GM20431 (cell line): ENCODE data around the gene MBNL3.

Experiments
- in situ Hi-C: fragments of 300-500 bp; cut with MseI, MboI; formaldehyde crosslinking; loops from one replicate; pipeline ENCODE4 v1.15.0; 2020; ENCODE audit warnings: low sequenced_read_pairs; ENCODE audit not compliant: unreplicated experiment

MBNL3 gene

DNA sequence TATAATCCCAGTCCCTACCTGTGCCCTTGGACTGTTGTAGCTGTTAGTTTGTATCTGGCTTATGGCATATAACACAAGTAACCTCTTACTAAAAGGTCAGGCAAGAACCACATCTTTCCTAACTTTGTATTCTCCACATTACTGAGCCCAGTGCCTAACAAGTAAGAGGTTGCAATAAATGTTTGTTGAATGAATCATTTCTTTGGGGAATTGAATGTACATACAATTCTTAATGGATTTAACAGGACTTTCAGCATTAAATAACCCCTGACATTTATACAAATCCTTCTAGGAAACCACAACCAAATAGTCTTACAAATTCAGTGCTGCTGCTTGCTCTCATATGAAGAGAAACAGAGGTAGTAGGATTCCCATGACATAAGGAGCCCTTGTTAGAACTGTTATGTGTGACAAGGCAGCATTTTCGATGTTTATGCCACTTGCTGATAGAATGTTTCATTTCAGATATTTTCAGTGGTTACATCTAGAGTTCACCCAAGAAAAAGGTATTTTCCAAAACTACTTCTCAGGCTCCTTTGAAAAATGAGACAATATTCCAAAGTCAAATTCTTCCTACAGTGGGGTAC is 62.0 kb downstream of the MBNL3 start:
- in situ Hi-C loops = no loop called here

DNA sequence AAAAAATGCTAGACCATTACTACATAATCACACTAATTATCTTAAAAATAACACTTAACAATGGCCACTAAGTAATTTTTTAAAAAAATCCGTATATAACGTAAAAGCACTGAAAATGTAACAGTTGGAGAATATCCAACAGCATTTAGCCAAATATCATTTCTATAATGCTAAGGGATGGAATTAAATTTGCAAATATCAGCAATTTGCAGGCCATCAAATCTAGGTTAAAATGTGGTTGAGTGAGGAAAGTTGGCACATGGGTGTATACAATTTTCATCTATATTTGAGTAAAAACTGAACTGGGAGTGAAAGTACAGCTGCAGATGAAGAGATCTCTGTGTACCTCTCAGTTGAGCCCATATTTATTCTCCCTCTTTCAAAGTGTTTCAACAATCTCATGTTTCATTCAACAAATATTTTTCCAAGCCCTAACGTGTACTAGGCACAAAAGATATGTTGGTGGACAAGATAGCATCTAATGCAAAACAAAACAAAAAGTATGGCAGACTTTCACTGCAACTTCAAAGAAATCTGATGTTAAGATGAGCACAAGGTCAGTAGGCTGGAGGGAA is 63.0 kb downstream of the MBNL3 start:
- in situ Hi-C loops = no loop called here

DNA sequence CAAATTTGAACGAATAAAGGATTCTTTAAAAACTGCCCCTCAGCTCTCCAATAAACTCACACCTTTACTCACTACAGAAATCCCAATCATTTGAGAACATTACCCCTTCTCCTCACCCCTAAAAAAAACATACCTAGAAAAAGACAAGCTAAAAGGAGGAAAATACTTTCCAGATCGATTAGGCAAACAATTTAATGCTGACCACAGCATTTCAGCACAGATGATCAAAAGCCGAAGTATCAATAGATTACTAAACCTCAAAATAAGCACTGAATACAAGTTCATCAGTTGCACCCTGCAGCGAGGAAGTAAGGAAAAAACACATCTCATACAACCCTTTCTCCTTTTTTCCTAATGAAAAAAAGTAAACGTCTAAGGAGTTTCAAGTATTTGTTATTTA is 65.5 kb downstream of the MBNL3 start:
- in situ Hi-C loops = no loop called here

DNA sequence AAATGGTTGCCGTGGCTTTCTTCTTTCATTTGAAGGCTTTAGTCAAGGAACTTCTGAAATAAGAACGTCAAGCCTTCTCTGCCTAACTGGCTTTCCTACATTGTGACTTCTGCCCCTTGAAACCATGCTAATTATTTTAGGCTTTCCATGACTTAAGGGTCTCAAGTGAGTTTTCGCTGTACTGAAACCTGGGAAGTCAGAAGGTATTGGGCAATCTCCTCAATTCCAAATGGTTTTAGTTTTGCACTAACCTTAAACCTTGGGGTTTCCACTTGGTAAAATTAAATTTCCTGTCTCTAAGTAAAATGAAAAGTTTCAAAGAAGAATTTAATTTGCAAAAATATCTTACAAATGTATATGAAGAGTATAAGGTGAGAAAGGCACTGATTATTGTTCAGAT is 73.8 kb downstream of the MBNL3 start:
- in situ Hi-C loops = no loop called here

DNA sequence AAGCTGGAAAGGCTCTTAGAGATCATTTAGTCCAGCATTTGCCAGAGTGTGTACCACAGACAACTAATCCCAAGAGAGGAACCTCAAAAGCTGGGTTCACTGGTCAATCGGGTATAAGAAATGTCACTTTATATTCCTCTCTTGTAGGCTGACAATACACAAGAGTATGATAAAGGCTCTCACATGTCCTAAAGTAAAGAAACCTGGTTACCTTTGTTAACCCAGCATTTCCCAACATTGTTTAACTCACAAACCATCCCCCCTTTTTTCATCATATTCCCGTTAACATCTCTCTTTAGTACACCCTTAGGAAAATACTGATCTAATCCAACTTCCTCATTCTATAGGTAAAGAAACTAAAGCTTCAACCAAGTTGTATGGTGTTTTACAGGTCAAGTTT is 74.4 kb downstream of the MBNL3 start:
- in situ Hi-C loops = no loop called here

DNA sequence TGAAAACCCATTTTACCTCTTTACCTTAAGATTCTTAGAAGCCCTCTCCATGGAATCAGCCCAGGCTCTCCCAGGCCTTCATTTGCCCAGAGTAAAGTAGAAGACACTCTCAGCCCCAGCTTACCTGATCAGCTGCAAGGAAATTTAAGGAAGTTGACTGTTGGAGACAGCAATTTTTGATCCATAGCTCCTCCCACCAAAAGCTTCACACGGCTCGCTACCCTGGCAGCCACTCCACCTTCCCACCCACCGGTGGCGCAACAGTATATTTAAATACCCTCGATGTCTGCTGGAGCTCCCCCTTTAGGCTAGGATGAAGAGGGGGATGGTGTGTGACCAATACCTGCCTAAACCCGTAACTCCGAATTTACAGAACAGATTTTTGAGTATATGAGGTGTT is 75.4 kb downstream of the MBNL3 start:
- in situ Hi-C loops = no loop called here

DNA sequence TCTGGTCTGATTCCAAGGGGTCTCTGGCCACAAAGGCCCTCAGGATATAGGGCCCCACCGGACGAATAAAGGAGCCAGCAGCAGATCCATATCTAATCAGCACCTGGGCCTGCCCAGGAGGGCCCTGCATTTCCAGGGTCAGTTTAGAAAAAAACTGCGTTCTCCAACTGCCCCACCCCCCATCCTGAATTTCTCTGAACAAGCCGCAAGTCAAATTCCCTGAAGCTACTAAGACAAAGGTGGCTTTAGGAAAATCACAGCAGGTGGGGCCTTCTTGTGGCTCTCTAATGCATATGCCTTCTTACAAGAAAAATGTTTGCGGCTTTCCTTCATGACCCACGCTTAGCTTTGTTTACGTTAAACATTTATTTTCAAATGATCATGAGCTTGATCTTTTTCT is 76.6 kb downstream of the MBNL3 start:
- in situ Hi-C loops = no loop called here

DNA sequence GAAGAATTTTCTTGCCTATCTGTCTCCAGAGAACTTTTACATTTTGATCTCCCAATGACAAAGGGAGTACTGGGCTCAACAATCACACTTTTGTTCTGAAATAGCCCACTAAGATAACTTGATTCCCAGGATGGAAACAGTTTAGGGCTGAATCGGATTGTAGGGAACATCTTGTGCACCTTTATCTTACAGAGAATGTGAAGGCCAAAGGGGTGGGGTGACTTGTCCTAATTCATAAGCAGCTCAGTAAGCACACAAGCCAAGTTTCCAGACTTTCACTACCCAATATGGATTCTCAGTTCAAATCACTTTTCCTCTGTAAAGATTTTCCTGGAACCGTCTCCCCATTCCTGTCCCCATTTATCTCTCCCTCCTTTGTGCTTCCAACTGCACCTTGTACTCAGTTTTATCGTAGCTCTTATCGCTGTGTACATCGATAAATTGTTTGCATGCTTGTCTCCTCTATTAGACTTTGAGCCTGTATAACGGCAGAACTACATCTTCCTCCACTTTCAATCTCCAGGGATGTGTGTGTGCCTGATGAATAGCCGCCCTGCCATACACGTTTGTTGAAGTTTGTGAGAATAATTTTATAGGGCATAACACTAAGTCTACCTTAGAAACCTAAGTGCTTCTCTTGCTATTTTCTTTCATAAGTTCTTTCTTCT is 77.4 kb downstream of the MBNL3 start:
- in situ Hi-C loops = no loop called here

DNA sequence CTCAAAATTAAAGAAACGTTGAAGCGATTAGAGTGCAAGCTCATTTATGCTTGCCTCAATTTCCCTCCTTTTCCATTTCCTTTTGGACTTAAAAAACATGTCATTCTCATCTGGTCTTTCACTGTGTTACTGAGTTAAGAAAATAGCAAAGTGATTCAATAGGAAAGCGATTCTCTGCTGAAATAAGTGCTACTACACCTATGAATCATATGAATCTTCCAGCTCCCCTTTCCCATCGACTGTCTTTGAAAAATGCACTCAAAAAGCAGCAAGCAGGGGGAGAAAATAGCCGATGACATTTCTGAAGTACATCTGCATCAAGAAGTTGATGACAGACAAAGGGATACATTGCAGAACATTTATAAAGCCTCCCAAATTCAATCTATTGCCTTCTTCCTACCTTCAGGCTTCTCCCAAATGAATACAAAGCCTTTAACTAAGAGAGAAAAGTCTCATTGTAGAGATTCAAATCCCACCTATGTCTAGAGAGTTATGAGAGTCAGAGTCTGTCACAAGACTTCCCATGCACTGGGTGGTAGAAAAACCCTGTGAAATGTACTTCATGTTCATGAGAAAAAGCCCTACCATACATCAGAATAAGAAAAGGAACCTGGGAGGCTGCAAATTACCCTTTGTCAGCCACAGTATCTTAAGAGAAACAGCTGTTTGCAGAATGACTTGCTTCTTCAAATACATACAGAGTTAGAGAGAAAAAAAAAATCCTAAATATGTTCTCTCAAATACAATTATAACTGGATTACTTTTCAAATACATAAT is 78.9 kb downstream of the MBNL3 start:
- in situ Hi-C loops = no loop called here

DNA sequence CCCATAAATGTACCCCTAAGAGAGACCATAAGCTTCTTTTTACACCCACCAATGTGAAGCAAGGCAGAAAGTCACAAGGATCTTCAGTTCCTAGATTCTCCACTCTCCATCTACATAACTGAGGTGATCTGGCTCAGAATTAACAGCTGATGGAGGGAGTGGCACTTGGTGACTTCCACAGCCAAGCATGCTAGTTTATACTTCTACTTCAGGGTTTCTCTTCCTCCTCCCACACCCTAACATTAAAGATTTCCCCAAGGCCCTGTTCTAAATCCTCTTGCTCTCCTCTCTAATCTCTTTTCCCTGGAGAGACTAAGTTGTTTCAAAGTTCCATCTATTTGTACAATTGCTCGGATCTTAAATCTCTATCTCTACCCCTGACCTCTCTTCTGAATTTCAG is 81.1 kb downstream of the MBNL3 start:
- in situ Hi-C loops = no loop called here

DNA sequence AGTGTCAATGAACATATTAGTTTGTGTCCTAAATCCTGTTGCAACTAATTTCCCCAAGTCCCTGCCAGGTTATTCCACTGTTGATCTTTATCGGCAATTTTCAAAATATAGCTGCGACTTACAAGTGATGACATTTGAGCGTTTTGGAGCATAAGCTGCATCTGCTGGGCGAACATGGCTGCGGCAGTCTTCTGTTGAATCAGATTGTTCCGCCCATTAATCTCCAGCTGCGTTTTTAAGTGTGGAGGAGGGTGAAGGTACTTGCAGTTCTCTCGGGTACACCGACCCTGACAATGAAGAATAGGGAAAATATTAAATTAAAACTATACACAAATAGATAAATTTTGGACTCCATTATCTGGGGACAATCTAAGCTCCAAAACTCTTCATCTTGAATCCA is 82.7 kb downstream of the MBNL3 start:
- in situ Hi-C loops = no loop called here

DNA sequence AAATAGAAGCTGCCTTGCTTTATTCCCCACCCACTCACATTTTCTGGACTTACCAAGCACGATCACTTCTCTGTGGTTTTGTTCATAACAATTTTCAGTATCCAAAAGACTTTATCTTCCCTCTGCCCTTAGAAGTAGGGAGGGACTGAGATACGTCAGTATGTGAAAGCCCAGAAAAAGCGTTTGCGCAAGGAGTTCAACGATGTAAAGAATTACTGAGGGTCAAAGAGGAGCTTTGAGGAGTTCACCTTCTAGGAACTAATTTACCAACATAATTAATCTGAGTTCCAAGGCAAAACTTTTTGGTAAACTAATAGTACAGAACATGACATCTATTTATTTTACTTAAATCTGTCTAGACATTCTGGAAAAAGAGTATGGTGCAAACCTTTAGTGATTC is 84.6 kb downstream of the MBNL3 start:
- in situ Hi-C loops = no loop called here

DNA sequence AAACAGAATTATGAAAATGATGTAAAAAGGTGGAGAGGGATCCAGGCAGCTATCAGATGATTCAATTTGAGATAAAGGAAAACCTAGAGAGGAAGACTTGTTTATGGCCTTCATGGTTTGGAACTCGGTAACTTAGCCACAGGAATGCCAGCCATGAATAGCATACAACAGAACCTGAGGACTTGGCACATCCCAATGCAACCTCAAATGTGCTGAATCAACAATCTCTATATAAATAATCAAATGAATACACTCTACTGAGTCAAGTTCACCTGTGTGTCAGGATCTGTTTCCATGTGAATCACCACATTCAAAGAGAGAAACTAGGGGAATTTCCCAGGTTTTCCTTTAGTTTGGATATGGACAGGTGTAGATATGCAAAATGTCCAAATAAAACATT is 86.9 kb downstream of the MBNL3 start:
- in situ Hi-C loops = no loop called here

DNA sequence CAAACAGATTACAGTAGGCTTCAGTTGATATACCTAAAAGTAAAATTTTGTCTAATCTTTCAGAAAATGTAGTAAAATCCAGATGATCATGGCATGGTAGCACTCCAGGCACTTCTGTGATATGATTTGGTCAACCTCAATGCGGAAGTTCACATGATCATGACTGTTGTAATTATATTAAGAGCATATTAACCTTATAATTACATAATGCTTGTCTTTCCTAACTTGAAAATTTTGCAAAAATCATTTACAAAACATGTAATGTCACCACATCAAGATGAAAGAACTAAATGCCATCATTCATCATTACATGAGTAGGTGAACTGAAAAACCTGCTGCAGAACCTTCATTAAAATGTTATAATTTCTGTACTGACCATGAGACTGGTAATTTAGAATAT is 88.1 kb downstream of the MBNL3 start:
- in situ Hi-C loops = no loop called here

DNA sequence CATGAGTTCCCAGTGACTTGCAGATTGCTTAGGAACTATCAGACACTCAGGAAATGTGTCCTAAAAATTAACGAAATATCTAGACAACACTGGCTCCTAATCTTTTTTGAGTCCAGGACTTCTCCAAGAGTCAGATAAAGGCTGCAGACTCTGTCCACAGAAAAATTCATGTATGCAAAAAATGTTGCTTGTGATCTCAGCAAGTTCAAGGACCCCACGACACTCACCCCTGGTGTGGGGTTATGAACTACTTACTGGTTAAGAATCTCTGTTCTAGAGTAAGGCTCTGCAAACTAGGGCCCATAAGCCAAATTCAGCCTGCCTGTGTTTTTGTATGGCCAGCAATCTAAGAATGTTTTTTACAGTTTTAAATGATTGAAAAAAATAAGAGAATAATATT is 93.2 kb downstream of the MBNL3 start:
- in situ Hi-C loops = no loop called here

DNA sequence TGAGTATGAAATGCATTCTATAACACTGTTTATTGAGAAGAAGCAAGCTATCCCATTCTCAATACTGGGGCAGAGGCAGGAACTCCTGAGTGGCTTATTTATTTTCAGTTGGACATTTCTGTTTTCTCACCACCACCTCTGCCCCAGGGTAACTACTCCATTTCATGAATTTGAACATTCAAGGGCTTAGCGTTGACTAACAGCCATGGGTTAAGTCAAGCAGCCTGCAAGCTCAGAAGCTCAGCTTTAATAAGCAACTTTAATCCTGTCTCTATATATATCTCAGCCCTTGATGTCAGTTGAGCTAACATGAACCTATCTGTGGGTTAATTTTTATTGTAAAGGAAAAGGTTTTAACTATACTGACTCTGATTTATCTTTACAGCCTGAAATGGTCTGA is 93.8 kb downstream of the MBNL3 start:
- in situ Hi-C loops = no loop called here

DNA sequence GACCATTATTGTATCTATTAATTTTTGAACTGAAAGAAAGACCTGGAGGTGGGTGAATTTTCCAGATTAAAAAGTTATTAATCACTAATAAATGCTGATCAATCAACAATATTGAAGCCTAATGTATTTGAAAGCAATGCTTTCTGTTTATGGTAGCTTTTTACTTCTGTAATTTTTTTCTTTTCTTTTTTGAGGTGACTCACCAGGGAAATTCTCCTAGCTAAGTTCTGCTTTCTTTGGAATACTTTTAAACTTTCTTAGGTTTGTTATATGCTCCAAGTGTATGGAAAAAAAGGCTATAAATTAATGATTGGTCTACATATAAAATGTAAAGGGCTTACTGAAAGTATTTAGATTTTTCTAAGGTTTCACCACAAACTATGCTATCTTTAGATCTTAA is 94.2 kb downstream of the MBNL3 start:
- in situ Hi-C loops = no loop called here

DNA sequence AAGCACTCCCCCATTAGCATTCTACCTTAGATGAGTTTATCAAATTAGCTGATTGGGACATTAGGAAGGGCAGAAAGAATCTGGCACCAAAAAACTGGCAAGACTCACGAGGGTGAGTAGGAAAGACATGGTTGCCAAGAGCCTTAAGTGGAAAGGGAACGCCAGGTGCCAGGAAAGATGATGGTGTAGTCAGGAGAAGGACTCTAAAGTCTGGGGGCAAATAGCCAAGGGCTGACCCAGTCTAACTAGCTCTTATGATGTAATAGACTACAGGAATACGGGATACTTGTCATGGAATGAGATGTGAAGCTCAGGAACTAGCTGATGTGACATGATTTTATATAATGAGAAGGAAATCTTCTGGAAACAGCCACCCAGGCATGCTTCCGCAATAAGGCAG is 94.8 kb downstream of the MBNL3 start:
- in situ Hi-C loops = no loop called here

DNA sequence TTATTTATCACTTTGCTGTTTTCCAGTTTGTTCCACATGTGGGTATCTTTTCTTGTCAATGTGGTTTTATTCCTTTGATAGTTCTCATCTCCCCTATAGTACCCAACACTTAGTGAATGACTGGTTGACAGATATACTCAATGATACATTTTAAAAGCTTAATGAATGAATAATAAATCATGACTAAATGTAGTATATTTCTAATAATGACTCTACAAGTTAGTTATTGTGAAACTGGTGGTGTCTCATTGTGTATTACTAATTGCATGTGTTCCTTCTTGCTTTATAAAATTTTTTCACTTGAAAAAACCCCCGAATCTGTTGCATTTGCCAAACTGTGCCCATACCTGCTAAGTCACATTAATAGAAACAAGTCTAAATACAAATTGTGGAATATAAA is 95.4 kb downstream of the MBNL3 start:
- in situ Hi-C loops = no loop called here

DNA sequence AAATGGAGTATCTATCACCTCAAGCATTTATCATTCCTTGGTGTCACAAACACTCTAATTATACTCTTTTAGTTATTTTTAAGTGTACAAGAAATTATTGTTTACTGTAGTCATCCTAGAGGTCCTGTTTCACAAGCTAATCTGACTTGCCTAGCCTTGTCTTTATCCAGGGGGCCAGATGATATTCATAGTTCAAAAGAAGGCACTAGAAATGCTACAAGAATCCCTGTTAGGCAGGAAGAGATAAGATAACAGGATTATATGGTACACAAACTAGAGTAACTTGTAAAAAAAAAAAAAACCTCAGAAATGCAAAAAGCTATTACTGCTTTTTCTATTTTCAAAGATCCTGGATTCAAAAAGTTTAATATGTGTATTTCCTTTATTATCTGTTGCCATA is 95.8 kb downstream of the MBNL3 start:
- in situ Hi-C loops = no loop called here

DNA sequence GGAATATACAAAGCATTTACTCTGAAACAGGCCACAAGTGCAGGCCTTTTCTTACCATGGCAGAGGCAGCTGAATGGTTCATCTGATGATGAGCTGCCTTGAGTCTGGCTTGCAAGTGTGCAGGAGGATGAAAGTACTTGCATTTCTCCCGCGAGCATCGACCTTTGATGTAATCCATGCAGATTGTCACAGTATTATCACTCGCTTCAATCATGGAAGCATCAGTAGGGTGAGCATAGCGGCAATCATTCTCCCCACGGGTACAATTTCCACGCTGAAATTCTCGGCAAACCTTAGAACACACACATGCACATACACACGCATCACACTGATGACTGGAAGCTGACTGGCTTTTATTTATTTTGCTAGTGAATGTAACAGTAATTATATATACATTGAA is 98.0 kb downstream of the MBNL3 start:
- in situ Hi-C loops = no loop called here
